BJ (cell line): ENCODE data around the gene STUB1. TPM values are rescaled to one million over a fixed set of nuclear protein-coding genes. Genes with fewer than 3 reads are reported as not detected.

Experiments used
- CTCF ChIA-PET: fragments of 350-600 bp; formaldehyde crosslinking; extraction: SDS; loops from one replicate; lab custom pipeline; 2021; ENCODE audit warnings: antibody characterized with exemption, inconsistent platforms; lab: Yijun Ruan, JAX
- POLR2A ChIA-PET: fragments of 300-600 bp; sonication (Branson Sonifier 250); formaldehyde crosslinking; extraction: SDS; loops from one replicate; lab custom pipeline; 2021; ENCODE audit warnings: antibody characterized with exemption; lab: Charles Lee
- DNase-seq: peaks from one replicate; pipeline ENCODE4 v3.0.0-alpha.2; 2011; ENCODE audit warnings: low read depth
- H3K27me3 ChIP-seq: 2 replicates; pipeline ENCODE4 v1.6.0; 2011; ENCODE audit warnings: low read length; ENCODE audit not compliant: control insufficient read depth, insufficient read depth
- H3K36me3 ChIP-seq: 2 replicates; pipeline ENCODE4 v1.5.1; 2011; ENCODE audit warnings: low read length; ENCODE audit not compliant: control insufficient read depth, insufficient read depth
- H3K4me3 ChIP-seq: 2 replicates; pipeline ENCODE4 v1.5.1; 2011; ENCODE audit warnings: low read depth, mild to moderate bottlenecking, control low read depth, low read length
- CTCF ChIP-seq: IDR thresholded peaks from 2 replicates; pipeline ENCODE4 v1.5.1; 2011; ENCODE audit warnings: low read depth, mild to moderate bottlenecking, control low read depth, inconsistent platforms, low read length, moderate library complexity; ENCODE audit not compliant: insufficient read depth
- polyA plus RNA-seq: library from polyadenylated mRNA; depleted of rRNA; stranded (reverse); fragments of >200 nt; gene quantifications from 2 replicates; pipeline ENCODE4 v1.2.3, GENCODE V29; 2011

STUB1 gene
- polyA plus RNA-seq, 1 experiment: 148 TPM

- POLR2A ChIA-PET: no interaction called here
- TF ChIP-seq CTCF: no peak
- H3K27me3 ChIP-seq: no peaks in the 10 kb centered on the region
- H3K4me3 ChIP-seq: peak within 1 kb of the TSS; percentile 68
- DNase-seq: peak; percentile 37
- H3K36me3 ChIP-seq: peaks cover 5% of the 10 kb centered on the region
- CTCF ChIA-PET: interaction anchor here (1.0 to 1.6 kb wide), 3 partner anchors 12 to 16 kb away, joined by 3 to 6 read pairs (median 4); no protein-coding TSS in a partner anchor
Observed at GRCh38 chr16:648781-649589, 31.2 kb upstream of the STUB1 start, which contains the start of gene WDR90. WDR90 (plus strand) TSS chr16:649365; CDS start chr16:649417, 52 bp downstream.

- peaks cover 5% of the 10 kb centered on the region for H3K36me3 ChIP-seq
- peak overlapping the region; percentile 68 for H3K4me3 ChIP-seq
- TF ChIP-seq CTCF: no peak
- POLR2A ChIA-PET: no interaction called here
- DNase-seq: no peak
- CTCF ChIA-PET: interaction anchor here (1.6 kb wide), 1 partner anchor 11 kb away, joined by 4 read pairs; no protein-coding TSS in a partner anchor
- H3K27me3 ChIP-seq: no peaks in the 10 kb centered on the region
Observed at GRCh38 chr16:649631-650030, 30.6 kb upstream of the STUB1 start.

GRCh38 chr16:651844-652243 lies 28.4 kb upstream of the STUB1 start:
- TF ChIP-seq CTCF: no peak
- Histone ChIP-seq H3K4me3 (no peak overlapping the region), H3K36me3 (peaks cover 5% of the 10 kb centered on the region), H3K27me3 (no peaks in the 10 kb centered on the region)
- DNase-seq: no peak
- ChIA-PET POLR2A (interaction anchor here (0.6 kb wide), 1 partner anchor 52 kb away, joined by 3 read pairs; no protein-coding TSS in a partner anchor), CTCF (interaction anchor here (1.8 kb wide), 1 partner anchor 9 kb away, joined by 8 read pairs; no protein-coding TSS in a partner anchor)

GRCh38 chr16:652454-653305 lies 27.5 kb upstream of the STUB1 start:
- Histone ChIP-seq H3K36me3 (peaks cover 3% of the 10 kb centered on the region), H3K4me3 (no peak overlapping the region), H3K27me3 (no peaks in the 10 kb centered on the region)
- POLR2A ChIA-PET: no interaction called here
- DNase-seq: no peak
- no peak for TF ChIP-seq CTCF
- CTCF ChIA-PET: interaction anchor here (1.8 kb wide), 1 partner anchor 8 kb away, joined by 8 read pairs; no protein-coding TSS in a partner anchor
